Mucosa of gallbladder (tissue), 1 donor: ENCODE data around the gene SCRT2. TPM values are rescaled to one million over a fixed set of nuclear protein-coding genes. Genes with fewer than 3 reads are reported as not detected.
A peak's percentile ranks its signal among the peaks of the same experiment; 100 is the strongest.
"Not testable (repeated sequence)": the region's sequence is repeated elsewhere in the genome, so short reads cannot be mapped to it uniquely, and the experiment has no call there.

Experiments
- DNase-seq: peaks from one replicate; pipeline ENCODE4 v3.0.0-alpha.2; 2020; ENCODE audit warnings: low spot score
- total RNA-seq: library from RNA; stranded (reverse); gene quantifications from one replicate; pipeline ENCODE4 v1.2.1, GENCODE V29; 2021
- donor health status: DM: no; HTN: no; CAD: no.

SCRT2 gene
- total RNA-seq, 1 donor from 2014 or later = not detected

DNA sequence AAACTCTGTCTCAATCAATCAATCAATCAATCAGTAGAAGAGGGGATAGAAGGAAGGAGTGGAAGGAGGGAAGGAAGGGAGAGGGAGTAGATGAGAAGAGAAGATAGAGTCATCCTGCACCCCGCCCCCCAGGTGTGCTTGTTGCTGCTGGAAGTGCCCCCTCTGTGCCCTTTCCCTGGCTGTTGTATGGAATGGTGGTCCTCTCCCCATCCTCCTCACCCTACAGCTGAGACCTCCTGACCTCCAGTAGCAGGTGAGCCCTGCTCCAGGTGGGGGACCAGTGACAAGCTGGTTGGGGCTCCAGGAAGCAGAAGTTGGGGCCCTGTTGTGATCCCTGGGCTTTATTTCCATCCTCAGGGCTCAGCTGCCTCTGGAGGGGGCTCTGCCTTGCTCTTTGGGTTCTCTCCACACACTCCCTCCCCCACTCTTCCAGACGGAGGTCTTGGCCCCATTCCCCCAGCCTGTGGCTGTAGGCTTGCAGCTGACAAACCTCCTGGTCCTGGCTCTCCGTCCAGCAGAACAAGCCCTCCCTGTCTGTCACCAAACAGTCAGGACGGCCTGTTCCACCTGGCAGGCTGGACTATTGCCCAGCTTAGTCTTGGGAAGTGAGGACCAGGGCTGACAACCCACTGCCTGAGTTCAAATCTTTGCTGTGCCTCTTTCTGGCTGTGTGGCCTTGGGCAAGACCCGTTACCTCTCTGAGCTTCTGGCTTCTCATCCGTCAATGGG lies 26.0 kb upstream of the SCRT2 start:
- DNase-seq = no peak

- DNase-seq = no peak
Measured at GRCh38 chr20:699811-700338, 24.3 kb upstream of the SCRT2 start.

GRCh38 chr20:699342-699741 lies 23.7 kb upstream of the SCRT2 start:
- no peak for DNase-seq

DNA sequence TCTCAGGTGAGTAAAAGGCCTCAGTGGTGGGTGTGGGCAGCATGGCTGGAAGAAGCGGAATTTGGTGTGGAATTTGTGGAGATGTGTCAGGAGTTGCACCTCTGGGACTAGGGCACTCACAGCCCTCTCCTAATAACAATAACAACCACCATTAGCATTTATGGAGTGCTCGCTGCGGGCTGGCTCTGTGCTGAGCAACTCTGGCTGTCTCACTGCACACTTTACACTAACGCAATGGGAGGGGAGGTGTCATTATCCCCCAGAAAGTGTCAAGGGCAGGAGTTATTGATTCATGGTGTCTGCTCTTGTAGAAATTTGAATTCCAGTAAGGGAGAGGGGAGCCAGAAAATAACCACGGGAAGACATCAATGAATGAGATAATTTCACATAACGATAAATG lies 22.7 kb upstream of the SCRT2 start:
- no peak for DNase-seq

- DNase-seq = no peak
Measured at GRCh38 chr20:697826-698225, 22.2 kb upstream of the SCRT2 start.

- DNase-seq = peak; percentile 17
Measured at GRCh38 chr20:695165-695866, 19.7 kb upstream of the SCRT2 start.

- DNase-seq = no peak
Measured at GRCh38 chr20:694496-694895, 18.9 kb upstream of the SCRT2 start.

GRCh38 chr20:693786-694185 lies 18.2 kb upstream of the SCRT2 start:
- DNase-seq = not testable (repeated sequence)

- no peak for DNase-seq
Measured at GRCh38 chr20:692044-692443, 16.4 kb upstream of the SCRT2 start.

GRCh38 chr20:689947-690346 lies 14.3 kb upstream of the SCRT2 start:
- no peak for DNase-seq

GRCh38 chr20:689348-689747 lies 13.7 kb upstream of the SCRT2 start:
- DNase-seq = no peak

- no peak for DNase-seq
Measured at GRCh38 chr20:688809-689212, 13.2 kb upstream of the SCRT2 start.

DNA sequence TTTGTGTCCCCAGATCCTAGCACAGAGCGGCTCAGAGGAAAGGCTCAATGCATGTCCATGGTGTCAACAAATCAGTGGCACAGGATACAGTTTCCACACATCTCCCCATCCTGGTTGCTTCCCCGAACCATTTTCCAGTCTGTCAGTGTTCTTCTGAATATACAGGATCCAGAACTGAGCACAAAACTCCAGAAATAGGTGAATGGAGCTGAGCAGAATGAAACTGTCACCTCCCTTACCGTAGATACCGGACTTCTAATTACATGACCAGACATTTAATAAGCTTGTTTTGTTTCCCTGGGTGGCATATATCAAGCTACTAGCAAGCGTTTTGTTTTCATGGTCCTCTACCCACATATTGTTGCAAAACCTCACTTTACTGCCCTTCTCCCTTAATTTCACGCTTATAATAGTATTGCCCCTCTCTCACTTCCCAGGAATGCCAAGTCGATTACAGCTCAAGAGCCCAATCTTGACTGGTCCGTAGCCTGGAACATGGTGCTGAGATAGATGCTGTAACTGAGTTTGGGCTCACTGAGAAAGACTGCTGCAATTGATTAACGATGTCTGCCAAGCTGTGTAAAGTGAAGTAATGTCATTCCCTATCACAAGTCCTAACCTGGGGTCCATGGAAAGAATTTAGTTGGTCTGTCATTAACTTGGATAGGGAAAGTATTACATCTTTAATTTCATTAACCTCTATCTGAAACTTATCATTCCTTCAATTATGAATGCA lies 12.0 kb upstream of the SCRT2 start:
- no peak for DNase-seq

DNA sequence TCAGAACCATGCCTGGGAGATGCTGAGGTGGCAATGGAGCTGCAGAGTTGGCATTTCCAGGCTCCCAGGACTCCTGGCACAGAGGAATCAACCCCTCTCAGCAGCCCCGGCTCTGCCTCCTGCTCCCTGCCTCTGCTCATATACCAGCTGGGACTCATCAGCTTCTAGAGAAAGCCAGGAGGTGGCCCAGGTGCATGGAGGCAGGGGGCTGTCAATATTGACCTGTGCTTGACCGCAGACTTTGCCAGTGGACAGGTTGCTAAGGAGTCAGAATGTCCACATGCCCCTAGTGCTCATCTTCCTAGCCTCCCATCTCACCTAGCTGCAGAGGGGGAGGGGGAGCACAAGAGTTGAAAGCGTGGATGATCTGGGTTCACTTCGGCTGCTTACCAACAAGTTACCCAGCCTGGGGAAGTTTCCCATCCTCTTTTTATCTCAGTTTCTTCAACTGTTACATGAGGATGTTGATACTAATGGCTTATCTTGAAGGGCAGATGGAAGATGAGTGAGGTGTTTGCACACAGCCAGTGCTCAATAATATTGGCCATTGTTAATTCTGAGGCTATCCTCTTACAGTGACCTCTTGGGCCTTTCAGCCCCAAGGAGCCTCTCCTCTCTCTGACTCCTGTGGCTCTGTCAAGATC lies 9.2 kb upstream of the SCRT2 start:
- DNase-seq = no peak

GRCh38 chr20:682123-682522 lies 6.5 kb upstream of the SCRT2 start:
- DNase-seq = no peak

GRCh38 chr20:680638-681187 lies 5.1 kb upstream of the SCRT2 start:
- no peak for DNase-seq

- DNase-seq = no peak
Measured at GRCh38 chr20:677957-678356, 2.4 kb upstream of the SCRT2 start.

DNA sequence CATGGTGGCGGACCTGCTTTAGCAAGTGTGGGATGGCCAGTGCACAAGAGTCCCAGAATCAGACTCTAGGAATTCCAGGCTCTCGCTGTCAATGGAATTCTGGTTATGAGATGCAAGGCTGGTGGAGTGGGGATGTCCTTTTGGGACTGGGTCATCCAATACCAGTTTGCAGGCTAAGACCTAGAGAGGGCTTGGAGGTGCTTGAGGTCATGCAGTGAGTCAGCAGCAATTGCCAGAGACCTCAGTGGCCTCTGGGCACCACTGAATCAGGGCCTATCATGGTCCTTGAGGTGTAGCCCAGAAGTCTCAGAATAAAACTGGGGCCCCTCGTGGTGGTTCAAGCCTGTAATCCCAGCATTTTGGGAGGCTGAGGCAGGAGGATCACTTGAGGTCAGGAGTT lies 1.4 kb upstream of the SCRT2 start:
- no peak for DNase-seq

DNA sequence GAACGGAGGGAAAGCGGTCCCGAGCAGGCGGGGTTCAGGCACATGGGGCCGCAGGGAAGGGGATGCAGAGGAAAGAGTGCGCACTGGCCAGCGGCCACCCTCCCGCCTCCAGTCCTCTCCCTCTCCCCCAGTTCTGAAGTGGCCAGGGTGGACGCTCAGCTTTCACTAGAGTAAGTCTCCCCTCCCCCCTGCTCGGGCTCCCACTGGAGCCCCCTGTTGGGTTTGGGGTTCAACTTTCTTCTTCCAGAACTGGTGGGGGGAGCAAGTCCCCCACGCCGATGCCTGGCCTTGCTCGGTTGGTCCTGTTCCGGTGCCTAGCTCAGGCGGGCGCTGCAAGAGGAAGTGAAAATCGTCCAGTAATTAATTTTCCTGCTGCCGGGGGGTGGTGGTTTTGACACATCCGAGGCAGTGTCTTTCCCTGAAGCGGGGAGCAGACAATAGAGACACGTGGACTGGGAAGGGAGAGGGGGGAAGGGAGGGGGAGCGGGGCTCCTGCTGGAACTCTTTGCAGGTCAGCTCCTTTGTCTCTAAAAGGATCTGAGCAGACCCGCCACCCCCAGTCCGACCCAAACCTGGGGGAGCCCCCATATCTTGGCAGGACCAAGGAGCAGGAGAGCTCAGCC lies 824 bp upstream of the SCRT2 start:
- DNase-seq = no peak

- DNase-seq = no peak
Measured at GRCh38 chr20:675033-675452, 559 bp downstream of the SCRT2 start.

DNA sequence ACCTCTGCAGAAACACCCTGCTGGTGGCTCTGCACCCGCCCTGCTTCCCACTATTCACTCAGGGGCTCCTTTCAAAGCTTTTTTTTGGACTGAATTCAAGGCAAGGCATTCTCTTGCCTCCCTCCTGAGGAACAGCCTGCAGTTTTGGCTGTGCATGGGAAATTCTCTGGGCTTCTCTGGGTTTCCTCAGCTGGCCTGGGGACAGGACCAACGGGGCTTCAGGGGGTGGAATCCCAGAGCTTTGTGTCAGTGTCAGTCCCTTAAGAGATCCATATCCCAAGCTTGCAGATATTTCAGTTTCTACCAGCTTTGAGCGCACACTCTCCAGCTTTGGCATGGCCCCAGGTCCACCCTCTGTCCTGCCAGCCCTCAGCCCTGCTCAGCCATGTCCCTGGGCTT lies 2.0 kb downstream of the SCRT2 start:
- DNase-seq = no peak
